ENCODE results near the gene MYH6. TPM values are rescaled to one million over a fixed set of nuclear protein-coding genes. Genes with fewer than 3 reads are reported as not detected.
"Not testable (repeated sequence)": the region's sequence is repeated elsewhere in the genome, so short reads cannot be mapped to it uniquely, and the experiment has no call there.

Gene MYH6
- total RNA-seq, 2 experiments from 2014 or later, result not detected

GRCh38 chr14:23432946-23433345 lies 24.9 kb upstream of the MYH6 start:
- Mint-ChIP-seq H3K27ac (no peak overlapping the region), H3K27me3 (ENCODE audit: low read depth) (no peaks in the 10 kb centered on the region), H3K4me1 (ENCODE audit: low read depth) (no peaks in the 10 kb centered on the region), H3K9me3 (ENCODE audit: insufficient read depth) (no peaks in the 10 kb centered on the region), H3K36me3 (ENCODE audit: low read depth) (no peaks in the 10 kb centered on the region), H3K4me3 (no peak overlapping the region)
- ATAC-seq (no peak), DNase-seq (no peak)
- ChIA-PET POLR2A (no interaction called here), CTCF (no interaction called here)

- Mint-ChIP-seq H3K4me1 (ENCODE audit: low read depth) (no peaks in the 10 kb centered on the region), H3K27ac (no peak overlapping the region), H3K36me3 (ENCODE audit: low read depth) (no peaks in the 10 kb centered on the region), H3K27me3 (ENCODE audit: low read depth) (no peaks in the 10 kb centered on the region), H3K9me3 (ENCODE audit: insufficient read depth) (no peaks in the 10 kb centered on the region), H3K4me3 (no peak overlapping the region)
- no peak for DNase-seq
- ChIA-PET POLR2A (no interaction called here), CTCF (no interaction called here)
- ATAC-seq, result no peak
These were observed 24.2 kb upstream of the MYH6 start for GRCh38 chr14:23432102-23432925.

- CTCF ChIA-PET, result no interaction called here
- ATAC-seq (no peak), DNase-seq (no peak)
- Mint-ChIP-seq H3K27me3 (ENCODE audit: low read depth) (no peaks in the 10 kb centered on the region), H3K36me3 (ENCODE audit: low read depth) (no peaks in the 10 kb centered on the region), H3K27ac (no peak overlapping the region), H3K9me3 (ENCODE audit: insufficient read depth) (no peaks in the 10 kb centered on the region), H3K4me3 (no peak overlapping the region), H3K4me1 (ENCODE audit: low read depth) (no peaks in the 10 kb centered on the region)
- POLR2A ChIA-PET, result interaction anchor here (0.6 kb wide), 1 partner anchor 8 kb away, joined by 3 read pairs; no protein-coding TSS in a partner anchor
These were observed 23.4 kb upstream of the MYH6 start for GRCh38 chr14:23431486-23431885.

- H3K9me3 Mint-ChIP-seq (ENCODE audit: insufficient read depth), result no peaks in the 10 kb centered on the region
- H3K4me1 Mint-ChIP-seq (ENCODE audit: low read depth), result peaks cover 4% of the 10 kb centered on the region
- no peaks in the 10 kb centered on the region for H3K36me3 Mint-ChIP-seq (ENCODE audit: low read depth)
- ATAC-seq (no peak), DNase-seq (no peak)
- ChIA-PET CTCF (no interaction called here), POLR2A (no interaction called here)
- no peaks in the 10 kb centered on the region for H3K27me3 Mint-ChIP-seq (ENCODE audit: low read depth)
- H3K27ac Mint-ChIP-seq, result no peak overlapping the region
- H3K4me3 Mint-ChIP-seq, result no peak overlapping the region
These were observed 22.6 kb upstream of the MYH6 start for GRCh38 chr14:23430723-23431085.

GRCh38 chr14:23430016-23430722 lies 22.1 kb upstream of the MYH6 start:
- no peak for ATAC-seq
- no peak for DNase-seq
- Mint-ChIP-seq H3K4me1 (ENCODE audit: low read depth) (peaks cover 4% of the 10 kb centered on the region), H3K9me3 (ENCODE audit: insufficient read depth) (no peaks in the 10 kb centered on the region), H3K27ac (no peak overlapping the region), H3K36me3 (ENCODE audit: low read depth) (no peaks in the 10 kb centered on the region), H3K4me3 (no peak overlapping the region), H3K27me3 (ENCODE audit: low read depth) (no peaks in the 10 kb centered on the region)
- POLR2A ChIA-PET, result no interaction called here
- CTCF ChIA-PET, result interaction anchor here (0.9 kb wide), 1 partner anchor 50 kb away, joined by 3 read pairs; no protein-coding TSS in a partner anchor

GRCh38 chr14:23428686-23429495 lies 20.8 kb upstream of the MYH6 start:
- H3K27ac Mint-ChIP-seq, result no peak overlapping the region
- ChIA-PET CTCF (no interaction called here), POLR2A (no interaction called here)
- no peaks in the 10 kb centered on the region for H3K36me3 Mint-ChIP-seq (ENCODE audit: low read depth)
- no peaks in the 10 kb centered on the region for H3K9me3 Mint-ChIP-seq (ENCODE audit: insufficient read depth)
- H3K27me3 Mint-ChIP-seq (ENCODE audit: low read depth), result no peaks in the 10 kb centered on the region
- ATAC-seq (no peak), DNase-seq (no peak)
- H3K4me1 Mint-ChIP-seq (ENCODE audit: low read depth), result peaks cover 4% of the 10 kb centered on the region
- no peak overlapping the region for H3K4me3 Mint-ChIP-seq

GRCh38 chr14:23425798-23426197 lies 17.7 kb upstream of the MYH6 start:
- POLR2A ChIA-PET, result interaction anchor here (1.1 kb wide), 1 partner anchor 13 kb away, joined by 4 read pairs; no protein-coding TSS in a partner anchor
- H3K36me3 Mint-ChIP-seq (ENCODE audit: low read depth); H3K27ac Mint-ChIP-seq; H3K4me3 Mint-ChIP-seq; ATAC-seq; CTCF ChIA-PET; DNase-seq; H3K27me3 Mint-ChIP-seq (ENCODE audit: low read depth); H3K9me3 Mint-ChIP-seq (ENCODE audit: insufficient read depth): not testable (repeated sequence)
- H3K4me1 Mint-ChIP-seq (ENCODE audit: low read depth), result peaks cover 18% of the 10 kb centered on the region

GRCh38 chr14:23425169-23425568 lies 17.1 kb upstream of the MYH6 start:
- Mint-ChIP-seq H3K9me3 (ENCODE audit: insufficient read depth) (no peaks in the 10 kb centered on the region), H3K36me3 (ENCODE audit: low read depth) (no peaks in the 10 kb centered on the region), H3K4me3 (no peak overlapping the region), H3K27me3 (ENCODE audit: low read depth) (no peaks in the 10 kb centered on the region), H3K27ac (no peak overlapping the region), H3K4me1 (ENCODE audit: low read depth) (peaks cover 18% of the 10 kb centered on the region)
- ATAC-seq (no peak), DNase-seq (no peak)
- ChIA-PET CTCF (no interaction called here), POLR2A (interaction anchor here (1.1 kb wide), 1 partner anchor 13 kb away, joined by 4 read pairs; no protein-coding TSS in a partner anchor)

GRCh38 chr14:23423657-23424056 lies 15.6 kb upstream of the MYH6 start:
- Mint-ChIP-seq H3K9me3 (ENCODE audit: insufficient read depth) (no peaks in the 10 kb centered on the region), H3K27ac (no peak overlapping the region), H3K4me1 (ENCODE audit: low read depth) (peaks cover 18% of the 10 kb centered on the region), H3K4me3 (no peak overlapping the region), H3K36me3 (ENCODE audit: low read depth) (no peaks in the 10 kb centered on the region), H3K27me3 (ENCODE audit: low read depth) (no peaks in the 10 kb centered on the region)
- ATAC-seq (no peak), DNase-seq (no peak)
- CTCF ChIA-PET, result interaction anchor here (0.8 kb wide), 2 partner anchors 43 to 44 kb away, joined by 3 read pairs; no protein-coding TSS in a partner anchor
- POLR2A ChIA-PET, result no interaction called here

GRCh38 chr14:23421594-23421993 lies 13.5 kb upstream of the MYH6 start:
- CTCF ChIA-PET, result interaction anchor here (1.0 to 1.8 kb wide), 3 partner anchors 41 to 167 kb away, joined by 3 to 6 read pairs (median 4); no protein-coding TSS in a partner anchor
- DNase-seq, result peak; percentile 25
- H3K27me3 Mint-ChIP-seq (ENCODE audit: low read depth), result no peaks in the 10 kb centered on the region

GRCh38 chr14:23419646-23420045 lies 11.6 kb upstream of the MYH6 start:
- H3K36me3 Mint-ChIP-seq (ENCODE audit: low read depth); H3K4me3 Mint-ChIP-seq; H3K27me3 Mint-ChIP-seq (ENCODE audit: low read depth); H3K27ac Mint-ChIP-seq; ATAC-seq; H3K9me3 Mint-ChIP-seq (ENCODE audit: insufficient read depth); DNase-seq; CTCF ChIA-PET; POLR2A ChIA-PET: not testable (repeated sequence)
- peaks cover 14% of the 10 kb centered on the region for H3K4me1 Mint-ChIP-seq (ENCODE audit: low read depth)

More at GRCh38 chr14:23421594-23421993, 13.5 kb upstream of the MYH6 start:
- no peaks in the 10 kb centered on the region for H3K9me3 Mint-ChIP-seq (ENCODE audit: insufficient read depth)
- peak; percentile 61 for ATAC-seq
- H3K4me1 Mint-ChIP-seq (ENCODE audit: low read depth), result peaks cover 18% of the 10 kb centered on the region
- H3K36me3 Mint-ChIP-seq (ENCODE audit: low read depth), result no peaks in the 10 kb centered on the region
- H3K27ac Mint-ChIP-seq, result no peak overlapping the region
- POLR2A ChIA-PET, result interaction anchor here (1.8 kb wide), 1 partner anchor 100 kb away, joined by 8 read pairs; the partner anchor contains the start of gene PABPN1
- H3K4me3 Mint-ChIP-seq, result no peak overlapping the region
